ENCODE measurements around the gene CALM3.

The CALM3 gene

GRCh38 chr19:46646402-46646801, 45.3 kb downstream of the CALM3 start:
- TF ChIP-seq TAF1 (IDR thresholded peaks at IDR 0.05; ENCODE audit: borderline replicate concordance, insufficient read depth, low read length) (no peak), POLR2AphosphoS5 (IDR thresholded peaks at IDR 0.05; ENCODE audit: low read depth, low read length) (no peak), REST (IDR thresholded peaks at IDR 0.05; ENCODE audit: insufficient read depth in 1 of 2, low read depth in 2 of 2, low read length in 2 of 2) (no peak), FOXP2 (optimal IDR thresholded peaks at IDR 0.05; ENCODE audit: borderline replicate concordance, extremely low read depth, extremely low read length, insufficient read depth) (no peak), SIN3A (IDR thresholded peaks at IDR 0.05; ENCODE audit: borderline replicate concordance, insufficient read depth, low read length) (no peak)

DNA sequence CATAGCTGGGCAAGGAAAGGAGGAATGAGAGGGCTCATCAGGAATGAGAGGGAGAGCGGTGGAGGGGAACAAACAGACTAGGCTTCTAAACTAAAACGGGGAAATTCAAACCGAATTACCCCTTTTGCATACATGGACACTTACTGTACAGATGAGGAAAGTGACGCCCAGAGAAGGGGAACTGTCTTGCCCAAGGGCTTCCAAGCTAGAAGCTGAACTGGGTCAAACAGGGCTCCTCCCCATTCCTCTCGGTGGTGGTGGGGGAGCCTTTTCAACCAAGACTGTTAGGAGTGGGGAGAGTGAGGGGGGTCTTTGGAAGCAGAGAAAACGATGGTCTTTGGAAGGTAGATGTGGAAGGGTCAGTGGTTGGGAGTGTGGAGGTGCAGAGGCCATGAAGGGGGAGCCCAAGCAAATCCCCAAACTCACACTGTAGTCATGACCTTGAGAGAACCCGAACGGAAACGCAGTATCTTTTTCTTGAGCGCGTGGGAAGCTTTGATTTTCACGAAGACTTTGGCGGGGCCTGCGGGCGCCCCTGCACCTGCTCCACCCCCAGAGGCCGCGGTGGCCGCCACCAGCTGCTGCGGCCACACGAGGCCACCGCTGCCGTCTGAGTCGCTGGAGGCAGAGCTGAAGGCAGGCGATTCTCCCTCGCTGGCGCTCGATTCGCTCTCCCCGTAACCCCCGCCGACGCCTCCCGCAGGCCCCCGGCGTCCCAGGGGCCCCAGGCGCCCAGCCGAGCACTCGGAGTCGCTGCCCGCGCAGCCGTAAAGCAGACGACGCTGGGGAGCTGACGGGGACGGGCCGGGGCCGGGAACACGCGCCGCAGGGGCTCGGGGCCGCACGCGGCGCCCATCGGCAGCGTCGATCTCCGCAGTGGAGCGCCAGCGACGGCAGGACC, 47.2 kb downstream of the CALM3 start:
- TF ChIP-seq REST (IDR thresholded peaks at IDR 0.05; ENCODE audit: insufficient read depth in 1 of 2, low read depth in 2 of 2, low read length in 2 of 2) (no peak), TAF1 (IDR thresholded peaks at IDR 0.05; ENCODE audit: borderline replicate concordance, insufficient read depth, low read length) (no peak), SIN3A (IDR thresholded peaks at IDR 0.05; ENCODE audit: borderline replicate concordance, insufficient read depth, low read length) (no peak), POLR2AphosphoS5 (IDR thresholded peaks at IDR 0.05; ENCODE audit: low read depth, low read length) (no peak), FOXP2 (optimal IDR thresholded peaks at IDR 0.05; ENCODE audit: borderline replicate concordance, extremely low read depth, extremely low read length, insufficient read depth) (no peak)

DNA sequence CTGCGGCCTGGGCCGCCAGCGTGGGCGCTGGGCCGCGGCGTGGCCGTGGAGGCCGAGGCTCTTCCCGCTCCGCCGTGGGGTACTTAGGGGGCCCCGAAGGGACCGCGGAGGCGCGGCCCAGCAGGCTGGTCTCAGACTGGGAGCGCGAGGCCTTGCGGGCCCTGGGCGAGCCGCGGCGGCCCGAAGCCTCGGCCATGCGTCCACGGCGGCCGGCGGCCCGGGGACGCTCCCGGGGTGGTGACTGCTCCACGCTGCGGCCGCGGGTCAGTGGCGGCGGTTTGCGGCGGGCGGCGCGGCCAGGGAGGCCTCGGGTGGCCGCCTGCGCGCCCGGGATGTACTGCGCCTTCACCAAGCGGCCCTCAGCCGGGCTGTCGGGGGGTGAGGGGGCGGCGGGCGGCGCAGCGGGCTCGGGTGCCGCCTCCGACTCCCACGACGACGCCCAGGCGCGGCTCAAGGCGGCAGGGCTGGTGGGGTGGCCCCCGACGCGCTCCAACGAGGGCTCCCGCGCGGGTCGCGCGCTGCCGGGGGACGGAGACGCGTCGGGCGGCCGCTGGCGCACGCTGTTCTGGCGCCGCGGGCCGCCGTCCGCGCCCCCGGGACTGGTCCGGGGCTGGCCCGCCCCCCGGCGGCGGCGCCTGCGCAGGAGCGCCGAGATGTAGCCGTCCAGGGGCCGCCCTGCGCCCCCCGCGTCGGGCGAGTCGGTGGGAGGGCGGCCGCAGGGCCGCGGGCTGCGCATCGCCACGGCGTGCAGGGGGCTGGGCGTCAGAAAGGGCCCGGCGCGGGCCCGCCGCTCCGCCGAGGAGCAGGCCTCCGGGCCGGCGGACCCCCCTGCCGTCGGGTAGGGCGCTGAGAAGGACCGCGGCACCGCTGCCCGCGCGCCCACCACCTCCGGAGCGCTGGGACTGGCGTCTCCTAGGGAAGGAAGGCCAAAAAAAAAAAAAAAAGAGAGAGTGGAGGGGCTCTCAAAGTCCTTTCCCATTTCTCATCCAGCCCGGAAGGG, 48.1 kb downstream of the CALM3 start:
- TF ChIP-seq TAF1 (IDR thresholded peaks at IDR 0.05; ENCODE audit: borderline replicate concordance, insufficient read depth, low read length) (no peak), SIN3A (IDR thresholded peaks at IDR 0.05; ENCODE audit: borderline replicate concordance, insufficient read depth, low read length) (no peak), FOXP2 (optimal IDR thresholded peaks at IDR 0.05; ENCODE audit: borderline replicate concordance, extremely low read depth, extremely low read length, insufficient read depth) (no peak), REST (IDR thresholded peaks at IDR 0.05; ENCODE audit: insufficient read depth in 1 of 2, low read depth in 2 of 2, low read length in 2 of 2) (no peak), POLR2AphosphoS5 (IDR thresholded peaks at IDR 0.05; ENCODE audit: low read depth, low read length) (no peak)

DNA sequence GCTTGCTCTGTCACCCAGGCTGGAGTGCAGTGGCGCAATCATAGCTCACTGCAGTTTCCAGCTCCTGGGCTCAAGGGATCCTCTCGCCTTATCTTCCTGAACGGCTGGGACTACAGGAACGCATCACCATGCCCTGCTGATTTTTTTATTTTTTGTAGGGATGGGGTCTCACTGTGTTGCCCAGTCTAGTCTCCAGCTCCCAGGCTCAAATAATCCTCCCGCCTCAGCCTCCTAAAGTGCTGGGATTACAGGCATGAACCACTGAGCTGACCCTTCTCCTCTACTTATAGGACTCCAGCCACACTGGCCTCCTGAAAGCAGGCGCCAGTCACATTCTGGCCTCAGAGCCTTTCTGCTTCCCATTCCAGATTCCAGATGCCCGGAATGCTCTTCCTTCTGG, 49.3 kb downstream of the CALM3 start:
- no peak for TF ChIP-seq TAF1 (IDR thresholded peaks at IDR 0.05; ENCODE audit: borderline replicate concordance, insufficient read depth, low read length)
- no peak for TF ChIP-seq POLR2AphosphoS5 (IDR thresholded peaks at IDR 0.05; ENCODE audit: low read depth, low read length)
- TF ChIP-seq FOXP2 (optimal IDR thresholded peaks at IDR 0.05; ENCODE audit: borderline replicate concordance, extremely low read depth, extremely low read length, insufficient read depth) = no peak
- no peak for TF ChIP-seq SIN3A (IDR thresholded peaks at IDR 0.05; ENCODE audit: borderline replicate concordance, insufficient read depth, low read length)
- no peak for TF ChIP-seq REST (IDR thresholded peaks at IDR 0.05; ENCODE audit: insufficient read depth in 1 of 2, low read depth in 2 of 2, low read length in 2 of 2)

All from PFSK-1 (cell line).